HG03175 (cell line): Measurements from ENCODE around the gene SDK2.

Experiments used
- ATAC-seq: cut with Tn5 transposase; IDR thresholded peaks from one replicate; pipeline ENCODE4 v1.9.1; 2021; ENCODE audit warnings: mild to moderate bottlenecking, moderate library complexity; ENCODE audit not compliant: unreplicated experiment

SDK2 gene

DNA sequence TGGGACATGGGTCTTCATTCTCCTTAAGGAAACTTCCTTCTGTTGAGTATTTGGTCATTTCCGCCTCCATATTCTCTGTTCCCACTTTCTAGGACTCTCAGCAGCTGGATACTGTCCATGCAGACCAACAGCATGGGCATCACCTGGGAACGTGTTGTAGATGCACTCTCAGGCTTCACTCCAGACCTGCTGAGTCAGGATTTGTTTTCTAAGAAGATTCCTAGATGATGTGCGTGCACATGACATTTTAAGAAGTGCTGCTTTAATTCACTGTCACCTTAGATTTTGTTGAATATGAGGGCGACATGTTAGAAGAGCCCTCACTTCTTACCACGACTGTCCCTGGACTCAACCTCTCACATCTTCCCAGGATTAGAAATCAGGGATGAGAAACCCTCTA, 10.0 kb upstream of the SDK2 start:
- no peak for ATAC-seq

DNA sequence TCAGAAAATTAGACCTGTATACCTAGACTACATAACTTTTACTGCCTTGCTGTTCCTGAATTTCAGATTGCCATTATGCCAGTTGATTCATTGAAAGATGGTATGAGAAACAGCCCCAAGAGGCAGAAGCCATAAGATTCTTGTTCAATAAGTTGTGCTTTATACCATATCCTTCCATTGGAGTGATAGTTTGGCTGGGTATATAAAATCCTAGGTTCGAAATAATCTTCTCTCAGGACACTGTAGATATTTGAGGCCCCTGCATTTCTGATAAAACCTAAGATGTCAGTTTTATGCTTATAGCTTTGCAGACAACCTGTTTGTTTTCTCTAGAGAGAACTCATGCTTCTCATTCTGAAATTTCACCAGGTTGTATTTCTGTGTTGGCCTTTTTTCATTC, 9.6 kb upstream of the SDK2 start:
- ATAC-seq: no peak

DNA sequence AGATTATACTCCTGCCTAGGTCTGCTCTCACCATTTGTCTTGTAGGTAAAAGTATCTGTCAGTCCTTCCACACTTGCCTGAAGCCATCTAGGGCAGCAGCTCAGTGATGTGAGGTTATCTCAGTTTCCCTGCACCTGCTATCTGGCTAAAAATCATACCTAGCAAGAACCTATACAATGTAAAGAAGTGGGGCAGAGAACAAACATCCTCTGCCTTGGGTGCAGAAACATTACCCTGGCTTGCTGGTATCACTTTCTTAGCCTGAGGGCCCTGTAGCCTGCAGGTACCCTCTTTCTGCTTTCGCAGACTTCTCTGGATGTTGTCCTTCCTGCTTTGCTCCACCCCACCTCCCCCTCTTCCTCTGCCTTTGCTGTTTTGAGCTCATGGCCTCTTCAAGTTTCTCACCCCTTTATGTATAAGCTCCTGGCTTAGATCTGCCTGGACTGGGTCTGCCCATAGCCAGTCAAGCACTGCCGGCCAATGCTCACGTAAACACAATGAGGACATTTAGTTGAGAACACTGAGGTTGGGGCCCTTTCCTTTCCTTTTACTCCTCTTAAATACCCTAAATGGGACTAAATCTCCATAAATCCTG, 8.7 kb upstream of the SDK2 start:
- ATAC-seq: no peak

DNA sequence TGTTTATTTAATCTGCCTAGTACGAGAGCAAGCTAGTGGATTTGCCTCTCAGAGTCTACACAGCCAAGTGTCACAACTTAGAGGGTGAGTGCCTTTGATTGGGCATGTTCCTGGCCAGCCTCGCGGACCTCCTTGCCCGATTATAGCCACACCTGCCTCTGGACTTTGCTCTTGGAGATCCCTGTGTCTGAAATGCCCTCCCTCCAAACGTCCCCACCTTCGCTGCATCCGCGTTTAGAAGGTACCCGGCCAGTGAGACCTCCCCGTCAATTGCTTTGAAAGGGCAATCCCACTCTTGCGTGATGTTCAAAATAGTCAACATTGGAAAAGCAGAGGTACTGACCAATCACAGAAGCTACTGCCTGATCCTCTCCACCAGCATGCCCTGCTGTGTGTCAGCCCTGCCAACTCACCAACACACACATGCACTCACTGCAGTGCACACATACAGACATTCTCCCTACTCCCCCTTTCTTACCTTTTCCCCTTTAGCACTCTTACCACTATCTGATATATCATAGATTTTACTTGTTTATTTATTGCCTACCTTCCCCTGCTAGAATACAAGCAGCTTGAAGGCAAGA, 6.5 kb upstream of the SDK2 start:
- ATAC-seq: no peak

DNA sequence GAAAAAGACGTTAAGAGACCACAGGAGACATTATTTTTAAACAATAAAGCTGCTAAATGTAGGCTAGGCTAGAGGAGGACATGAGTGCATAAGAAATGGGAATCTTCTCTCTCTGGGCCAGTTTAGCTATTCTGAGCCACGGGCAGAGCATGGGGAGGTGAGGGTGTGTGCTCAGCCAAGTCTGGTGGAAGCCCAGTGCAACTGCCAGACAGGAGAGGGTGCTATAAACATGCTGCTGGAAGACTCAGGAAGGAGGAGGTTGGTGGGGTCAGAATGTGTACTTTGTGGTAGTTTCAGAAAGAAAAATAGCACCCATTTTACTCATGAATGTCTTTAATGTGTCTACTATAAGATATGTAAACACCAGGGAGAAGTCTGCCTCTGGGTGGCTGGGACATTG, 5.9 kb upstream of the SDK2 start:
- no peak for ATAC-seq

DNA sequence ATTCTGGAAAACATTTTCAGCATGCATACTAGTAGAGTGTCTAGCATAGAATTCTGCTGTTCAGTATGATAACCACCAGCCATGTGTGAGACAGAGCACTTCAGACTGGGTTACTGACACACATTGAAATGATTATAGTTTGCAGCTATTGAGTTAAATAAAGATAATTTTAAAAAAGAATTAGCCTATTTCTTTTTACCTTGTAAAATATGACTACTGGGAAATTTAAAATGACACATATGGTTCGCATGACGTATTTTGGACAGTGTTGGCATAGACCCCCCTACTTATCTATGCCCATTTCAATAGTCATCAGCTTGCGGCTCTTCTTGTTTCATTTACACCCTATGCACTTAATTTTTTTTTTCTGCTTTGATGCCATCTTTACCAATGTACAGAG, 4.7 kb upstream of the SDK2 start:
- no peak for ATAC-seq

DNA sequence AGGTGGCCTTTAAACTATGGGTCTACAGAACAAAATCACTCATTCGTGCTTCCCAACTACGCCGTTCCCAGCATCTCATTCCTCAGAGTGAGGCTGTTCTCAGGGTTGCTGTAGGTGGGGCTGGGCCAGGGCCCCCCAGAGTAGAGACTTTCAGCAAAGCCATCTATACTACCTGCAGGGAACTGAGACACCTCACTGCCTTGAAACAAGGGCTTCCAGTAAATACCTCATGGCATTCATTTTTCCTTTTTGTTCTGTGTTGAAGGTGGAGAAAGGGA, 4.2 kb upstream of the SDK2 start:
- ATAC-seq: no peak

DNA sequence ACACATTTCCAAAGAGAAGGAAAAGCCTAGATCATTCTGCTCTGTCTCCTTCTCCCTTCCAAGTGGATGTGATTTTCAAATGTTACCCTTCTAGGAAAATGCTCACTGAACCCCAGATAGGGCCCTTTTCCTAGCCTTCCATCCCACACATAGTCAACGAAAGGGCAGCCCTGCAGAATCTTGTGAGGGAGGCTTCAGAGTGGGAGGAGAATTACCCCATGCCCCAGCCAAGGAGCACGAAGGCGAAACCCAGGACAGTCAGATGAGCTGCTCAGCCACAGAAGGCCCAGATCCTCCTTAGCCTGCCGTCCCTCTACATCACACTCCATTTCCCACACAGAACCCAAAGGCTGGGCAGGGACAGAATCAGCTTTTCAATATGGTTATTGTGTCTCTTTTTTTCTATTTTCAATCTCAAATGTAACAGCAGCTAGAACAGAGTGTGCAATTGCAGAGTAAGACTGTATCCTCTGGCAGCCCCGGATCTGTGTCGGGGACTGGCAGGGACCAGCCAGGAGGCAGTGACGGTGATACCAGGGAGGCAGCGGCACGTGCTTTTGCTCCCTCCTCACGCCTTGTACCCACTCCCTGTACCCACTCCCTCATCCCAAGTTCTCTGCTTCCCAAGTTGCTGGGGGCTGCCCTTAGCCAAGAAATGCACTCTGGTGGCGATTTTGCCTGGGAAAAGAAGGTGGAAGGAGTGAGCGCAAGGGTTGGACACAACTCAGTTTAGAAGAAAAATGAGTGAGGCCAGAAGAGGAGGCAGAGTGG, 3.7 kb upstream of the SDK2 start:
- ATAC-seq: no peak

DNA sequence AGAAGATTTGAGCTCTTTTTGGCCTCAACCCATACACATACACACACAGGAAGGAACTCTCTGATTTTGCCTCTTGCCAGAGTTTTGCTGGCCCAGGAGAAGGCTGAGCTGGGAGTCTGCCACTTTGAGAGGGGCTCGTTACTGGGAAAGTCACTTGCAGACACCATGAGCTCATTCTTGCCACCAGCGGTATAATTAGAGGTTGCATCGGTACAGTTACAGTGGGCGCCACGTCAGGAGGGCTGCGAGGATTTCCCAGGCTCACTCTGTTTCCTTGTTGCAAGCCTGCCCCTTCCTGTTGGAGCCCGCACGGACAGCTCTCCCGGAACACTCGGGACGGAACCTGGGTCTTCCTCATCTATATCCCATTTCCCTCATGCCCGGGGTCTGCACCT, 3.1 kb upstream of the SDK2 start:
- ATAC-seq: no peak

DNA sequence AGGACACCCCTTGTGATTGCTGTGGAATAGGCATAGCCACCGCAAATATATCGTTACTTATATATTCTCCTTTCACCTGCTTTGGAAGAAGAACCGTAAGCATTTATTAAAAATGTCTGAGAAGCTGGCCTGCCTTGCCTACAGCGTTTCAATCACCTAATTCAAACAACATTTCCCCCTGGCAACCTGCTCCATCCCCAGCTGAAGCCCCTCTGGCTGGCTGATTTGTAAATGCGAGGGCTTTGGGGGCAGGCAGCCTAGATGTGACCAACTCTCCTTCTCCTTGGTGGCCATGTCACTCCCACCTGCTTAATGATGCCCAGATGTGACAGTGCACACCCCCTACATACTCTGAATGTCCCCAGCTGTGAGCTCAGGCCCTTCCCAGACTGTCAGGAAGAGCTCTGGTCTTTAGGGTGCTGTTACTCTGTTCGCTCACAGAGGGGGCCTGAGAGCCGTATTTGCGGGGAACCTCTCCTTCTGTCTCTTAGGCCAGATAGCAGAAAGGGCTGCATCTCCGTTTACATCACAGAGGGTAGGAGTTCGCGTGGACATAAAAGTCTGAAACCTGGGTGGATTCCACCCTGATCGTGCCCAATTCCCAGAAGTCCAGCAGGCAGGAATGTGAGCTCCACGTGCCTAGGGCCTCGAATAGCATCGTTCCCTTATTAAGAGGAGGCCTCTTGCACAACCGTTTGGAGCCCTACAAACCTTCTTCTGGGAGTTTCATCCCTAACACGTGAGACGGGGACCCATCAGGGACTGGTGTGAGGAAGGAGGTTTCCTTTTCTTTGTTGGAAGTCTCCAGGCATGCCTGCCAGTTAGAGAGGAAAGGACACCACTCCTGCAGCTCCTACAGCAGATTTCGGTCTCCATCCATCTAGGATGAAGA, 2.4 kb upstream of the SDK2 start:
- no peak for ATAC-seq

DNA sequence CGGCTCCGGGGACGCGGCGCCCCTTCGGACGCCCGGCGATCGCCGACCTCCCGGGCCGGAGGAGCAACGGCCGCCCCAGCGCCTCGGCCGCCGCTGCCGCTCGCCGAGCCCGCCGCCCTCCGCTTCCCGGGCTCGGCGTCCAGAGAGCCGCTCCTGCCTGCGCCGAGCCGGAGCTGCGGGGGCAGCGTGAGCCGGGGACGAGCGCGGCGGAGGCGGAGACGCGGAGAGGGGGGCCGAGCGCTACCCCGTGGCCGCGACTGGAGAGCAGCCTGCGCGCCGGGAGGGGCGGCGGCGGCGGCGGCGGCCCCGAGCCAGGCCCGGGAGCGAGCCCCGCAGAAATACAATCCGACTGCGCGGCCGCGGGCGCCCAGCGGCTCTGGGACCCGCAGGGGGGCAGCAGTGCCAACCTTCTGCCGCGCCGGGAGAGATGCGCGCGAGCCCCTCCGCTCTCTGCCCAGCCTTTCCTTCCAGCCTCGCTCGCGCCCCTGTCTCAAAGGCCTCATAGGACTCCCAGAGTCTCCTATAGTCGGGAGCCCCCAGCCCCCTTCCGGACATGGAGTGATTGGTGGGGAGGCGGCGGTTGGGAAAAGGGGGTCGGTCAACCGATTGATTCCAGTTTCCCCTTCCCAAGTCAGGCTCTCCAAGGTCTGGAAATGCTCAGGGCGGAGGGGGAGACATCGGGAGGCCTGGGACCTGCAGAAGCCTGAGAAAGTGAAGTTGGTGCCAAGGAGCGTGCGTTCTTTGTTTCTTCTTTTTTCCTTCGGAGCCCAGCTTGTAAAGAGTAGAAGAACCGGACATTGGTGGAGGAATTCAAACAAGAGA, 1.0 kb upstream of the SDK2 start:
- no peak for ATAC-seq

DNA sequence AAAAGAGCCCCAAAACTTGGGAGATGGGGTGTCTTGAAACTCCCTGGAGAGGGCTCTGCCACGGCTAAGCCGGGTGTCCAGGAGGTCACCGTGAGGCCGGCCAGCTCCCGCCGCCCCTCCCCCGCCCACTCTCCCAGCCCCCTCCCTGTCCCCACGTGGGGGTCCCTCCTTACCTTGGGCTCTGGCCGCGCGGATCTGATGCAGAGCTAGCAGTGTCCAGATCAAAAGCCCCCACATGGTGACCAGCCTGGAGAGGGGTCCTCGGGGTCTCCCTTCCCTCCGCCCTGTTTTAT, 447 bp downstream of the SDK2 start:
- no peak for ATAC-seq

DNA sequence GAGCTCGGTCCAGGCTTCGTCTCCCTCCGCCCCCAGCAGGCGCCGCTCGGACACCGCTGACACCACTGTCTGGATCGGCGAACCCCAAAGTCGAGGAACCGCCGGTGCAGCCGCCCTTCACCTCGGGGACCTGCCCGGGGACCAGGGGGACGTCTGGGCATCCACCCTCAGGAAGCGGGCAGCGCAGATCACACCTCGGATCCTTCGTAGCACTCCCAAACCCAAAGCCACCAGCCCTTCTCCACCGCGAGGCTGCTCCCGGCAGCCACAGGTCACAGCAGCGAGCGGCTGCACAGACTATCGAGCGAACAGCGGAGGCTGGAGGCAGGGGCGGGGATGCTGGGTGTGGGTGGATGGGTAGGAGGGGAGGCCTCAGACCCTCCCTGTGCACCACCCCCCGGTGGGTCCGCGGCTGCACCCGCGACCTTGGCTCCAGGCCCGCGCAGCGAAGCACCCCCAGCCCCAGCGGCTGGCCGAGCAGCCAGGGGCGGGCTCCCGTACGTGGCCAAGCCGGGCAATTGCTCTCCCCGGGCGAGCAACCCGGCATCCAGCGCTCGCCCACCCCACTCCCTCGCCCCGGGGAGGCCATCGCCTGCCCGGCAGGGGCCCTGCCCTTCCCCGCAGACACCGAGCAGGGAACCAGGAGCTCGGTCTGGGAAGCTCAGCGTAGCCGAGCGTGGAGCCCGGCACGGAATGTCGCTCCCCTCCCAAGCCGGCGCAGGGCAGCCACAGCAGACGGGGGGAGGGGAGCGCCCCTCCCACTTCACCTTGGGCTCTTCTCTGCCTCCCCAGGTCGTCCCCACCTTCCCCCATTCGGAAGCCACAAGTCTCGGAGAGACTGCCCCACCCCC, 1.0 kb downstream of the SDK2 start:
- no peak for ATAC-seq

DNA sequence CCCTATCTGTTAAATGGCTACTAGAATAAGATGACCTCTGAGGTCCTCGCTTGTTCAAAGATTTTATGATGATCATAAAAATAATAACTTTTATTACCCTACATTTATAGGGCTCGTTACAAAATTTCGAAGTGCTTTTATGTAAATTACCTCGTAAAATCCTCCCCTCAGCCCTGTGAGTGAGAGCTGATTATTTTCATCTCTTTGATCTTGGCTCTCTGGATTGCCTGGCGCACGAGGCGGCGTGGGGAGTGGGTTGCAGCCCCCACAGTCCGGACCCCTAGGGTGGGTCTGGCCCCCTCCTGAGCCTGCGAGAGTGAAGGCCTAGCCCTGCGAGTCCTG, 1.6 kb downstream of the SDK2 start:
- ATAC-seq: no peak

DNA sequence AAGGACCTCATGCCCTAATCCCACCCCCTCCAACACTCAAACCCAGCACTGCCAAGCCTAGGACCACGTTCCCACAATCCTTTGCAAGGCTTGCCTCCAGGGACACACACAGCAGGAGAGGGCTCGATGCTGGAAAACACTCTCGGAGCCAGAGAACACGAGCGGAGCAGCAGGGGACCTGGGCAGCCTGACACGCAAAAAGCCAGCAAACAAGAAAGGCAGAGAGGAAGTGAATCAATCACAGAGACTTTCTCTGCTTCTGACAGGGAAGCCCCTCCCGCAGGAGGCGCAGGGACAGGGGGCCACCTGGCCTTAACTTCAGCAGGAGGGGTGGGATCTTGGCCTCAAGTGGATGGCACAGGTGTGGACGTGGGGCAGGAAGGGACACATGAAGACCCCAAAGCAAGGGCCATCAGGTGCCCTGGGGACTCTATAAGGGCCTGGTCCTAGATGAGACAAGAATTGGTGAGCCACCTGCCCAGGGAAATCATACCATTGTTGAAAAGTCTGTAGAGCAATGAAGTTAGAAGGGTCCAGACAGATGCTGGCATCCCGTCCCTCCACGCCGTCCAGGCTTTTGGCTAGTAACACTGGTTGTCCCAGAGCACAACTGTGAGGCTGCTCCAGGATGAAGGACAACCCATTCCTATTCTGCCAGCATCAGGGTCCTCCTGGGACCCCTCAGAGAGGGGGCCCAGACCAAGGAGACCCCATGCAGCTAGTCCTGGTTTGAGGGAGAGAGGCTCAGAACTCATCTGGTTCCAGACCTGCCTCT, 2.2 kb downstream of the SDK2 start:
- no peak for ATAC-seq

DNA sequence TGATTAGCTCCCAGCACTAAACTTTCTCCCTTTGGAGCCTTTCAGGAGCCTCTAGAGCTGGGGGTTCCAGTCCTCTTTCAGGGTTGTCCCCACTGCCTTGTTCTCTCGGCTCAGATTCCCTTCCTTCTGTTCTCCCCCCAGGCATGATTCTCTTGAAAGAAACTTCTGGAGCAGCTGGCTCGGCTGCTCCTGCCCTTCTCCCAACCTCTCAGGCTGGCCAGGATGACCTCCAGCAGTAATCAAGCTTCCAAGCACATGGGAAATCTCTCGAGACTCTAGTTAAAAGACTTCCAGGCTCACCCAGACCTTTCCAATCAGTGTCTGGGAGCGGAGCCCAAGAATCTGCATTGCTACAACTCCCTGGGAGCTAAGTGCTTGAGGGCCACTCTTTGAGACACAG, 3.6 kb downstream of the SDK2 start:
- ATAC-seq: no peak

DNA sequence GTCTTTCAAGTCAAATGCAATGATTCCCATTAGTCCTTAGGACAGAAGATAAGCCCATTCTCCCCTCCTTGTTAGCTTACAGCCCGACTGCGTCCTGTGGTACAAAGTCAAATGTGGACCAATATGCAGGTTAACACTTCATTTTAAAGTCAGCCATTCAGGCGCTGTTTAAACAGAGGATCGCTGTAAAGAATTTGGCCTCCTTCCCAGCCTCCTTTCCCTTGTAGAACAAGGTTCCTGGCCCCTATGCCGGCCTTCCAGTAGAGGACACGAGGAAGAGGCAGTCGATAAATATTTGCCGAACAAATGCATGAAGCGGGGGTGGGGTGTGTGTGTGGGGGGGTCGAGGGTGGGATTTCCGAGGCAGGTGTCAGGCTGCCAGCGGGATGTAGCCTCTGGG, 4.3 kb downstream of the SDK2 start:
- no peak for ATAC-seq

DNA sequence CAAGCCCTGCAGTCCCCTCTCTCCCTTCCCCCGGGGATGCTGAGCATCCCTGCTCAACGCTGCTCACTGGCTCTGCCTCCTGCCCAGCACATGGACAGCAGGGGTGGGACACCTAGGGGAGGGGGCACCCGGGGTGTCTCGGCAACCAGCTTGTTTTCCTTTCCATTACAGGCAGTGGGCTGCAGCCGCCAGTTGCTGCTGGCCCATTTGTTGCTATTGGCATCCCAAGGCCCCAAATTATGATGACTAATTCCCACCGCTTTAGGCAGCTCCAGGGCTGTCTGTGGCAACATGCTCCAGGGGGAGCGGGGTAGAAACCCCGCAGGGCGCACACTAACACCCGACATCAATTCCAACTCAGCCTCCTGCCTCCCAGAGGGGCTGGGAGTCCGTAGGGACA, 4.9 kb downstream of the SDK2 start:
- ATAC-seq: no peak

DNA sequence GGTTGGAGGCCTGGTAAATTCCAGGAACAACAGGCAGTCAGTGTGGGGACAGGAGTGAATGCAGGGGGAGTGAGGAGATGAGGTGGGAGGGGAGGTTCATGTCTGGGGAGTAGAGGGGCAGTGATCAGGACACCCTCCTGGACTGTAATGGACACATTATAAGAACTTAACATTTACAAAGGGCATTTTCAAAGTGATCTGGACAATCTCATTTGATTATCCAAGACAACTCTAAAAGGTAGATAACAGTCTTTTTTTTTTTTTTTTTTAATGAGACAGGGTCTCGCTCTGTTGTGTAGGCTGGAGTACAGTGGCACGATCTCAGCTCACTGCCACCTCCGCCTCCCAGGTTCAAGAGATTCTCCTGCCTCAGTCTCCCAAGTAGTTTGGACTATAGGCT, 5.7 kb downstream of the SDK2 start:
- ATAC-seq: no peak

DNA sequence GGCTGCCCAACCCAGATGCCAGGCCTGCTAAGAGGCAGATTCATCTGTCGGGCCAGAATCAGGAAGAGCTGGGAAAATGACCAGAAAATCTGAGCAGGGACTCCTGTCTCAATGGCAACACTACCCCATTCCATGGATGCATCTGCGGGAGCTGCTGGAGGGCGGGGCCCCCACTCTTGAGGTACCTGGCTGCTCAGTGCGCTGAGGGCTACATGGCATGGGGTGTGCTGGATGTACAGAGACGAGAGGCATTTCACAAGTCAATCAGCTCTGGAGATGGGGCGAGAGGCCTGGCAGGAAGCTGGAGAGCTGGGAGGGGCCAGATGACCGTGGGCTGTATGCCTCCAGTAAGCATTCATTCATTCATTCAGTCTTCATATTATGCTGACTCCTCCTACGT, 6.4 kb downstream of the SDK2 start:
- no peak for ATAC-seq
